COR-L47 (cell line): Measurements from ENCODE around the gene CGAS.
"Not testable (repeated sequence)": the region's sequence is repeated elsewhere in the genome, so short reads cannot be mapped to it uniquely, and the experiment has no call there.

ENCODE experiments used
- DNase-seq: peaks from one replicate; lab custom pipeline; 2025; lab: John Stamatoyannopoulos, UW

The CGAS gene

DNA sequence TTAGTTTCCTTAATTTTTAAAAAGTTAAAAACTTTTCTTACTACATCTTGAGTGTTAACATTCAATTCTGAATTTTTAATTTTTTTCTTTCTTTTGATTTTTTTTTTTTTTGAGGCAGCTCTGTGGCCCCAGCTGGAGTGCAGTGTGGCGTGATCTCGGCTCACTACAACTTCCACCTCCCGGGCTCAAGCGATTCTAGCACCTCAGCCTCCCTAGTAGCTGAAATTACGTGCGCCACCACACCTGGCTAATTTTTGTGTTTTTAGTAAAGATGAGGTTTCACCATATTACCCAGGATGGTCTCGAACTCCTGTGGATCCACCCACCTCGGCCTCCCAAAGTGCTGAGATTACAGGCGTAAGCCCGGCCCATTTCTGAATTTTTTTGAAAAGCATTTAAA lies 56.2 kb downstream of the CGAS start:
- DNase-seq: no peak

DNA sequence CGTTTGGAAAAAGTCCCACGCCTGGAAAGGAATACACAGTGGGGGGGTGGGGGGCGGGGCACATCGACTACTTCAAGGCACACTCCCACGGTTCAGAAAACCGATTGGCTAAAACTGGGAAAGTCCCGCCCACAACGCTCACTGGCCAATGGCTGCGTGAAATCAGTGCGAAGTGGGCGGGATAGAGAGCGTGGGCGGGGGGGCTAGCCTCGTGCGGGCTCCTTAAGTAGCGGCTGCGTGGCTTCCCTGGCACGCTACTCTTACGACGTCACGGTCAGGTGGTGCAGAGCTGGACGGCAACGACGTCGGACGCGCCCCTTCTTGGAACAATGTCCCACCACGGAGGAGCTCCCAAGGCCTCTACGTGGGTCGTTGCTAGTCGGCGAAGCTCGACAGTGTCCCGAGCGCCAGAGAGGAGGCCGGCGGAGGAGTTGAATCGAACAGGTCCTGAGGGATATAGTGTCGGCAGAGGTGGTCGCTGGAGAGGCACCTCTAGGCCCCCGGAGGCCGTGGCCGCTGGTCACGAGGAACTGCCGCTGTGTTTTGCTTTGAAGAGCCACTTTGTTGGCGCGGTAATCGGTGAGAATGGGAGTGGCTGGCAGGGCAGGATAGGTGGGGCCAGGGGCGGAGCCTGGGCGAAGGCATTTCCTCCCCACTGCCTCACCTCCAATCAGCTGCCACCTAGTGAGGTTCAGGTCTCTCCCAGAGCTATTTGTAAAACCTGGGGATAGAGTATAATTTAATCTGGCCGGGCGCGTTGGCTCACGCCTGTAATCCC lies 57.3 kb downstream of the CGAS start, which contains the start of gene DDX43:
Gene DDX43 (plus strand): TSS at position 252 of the 778 bp plus-strand sequence. CDS start 78 bp downstream, at position 330.
- no peak for DNase-seq

DNA sequence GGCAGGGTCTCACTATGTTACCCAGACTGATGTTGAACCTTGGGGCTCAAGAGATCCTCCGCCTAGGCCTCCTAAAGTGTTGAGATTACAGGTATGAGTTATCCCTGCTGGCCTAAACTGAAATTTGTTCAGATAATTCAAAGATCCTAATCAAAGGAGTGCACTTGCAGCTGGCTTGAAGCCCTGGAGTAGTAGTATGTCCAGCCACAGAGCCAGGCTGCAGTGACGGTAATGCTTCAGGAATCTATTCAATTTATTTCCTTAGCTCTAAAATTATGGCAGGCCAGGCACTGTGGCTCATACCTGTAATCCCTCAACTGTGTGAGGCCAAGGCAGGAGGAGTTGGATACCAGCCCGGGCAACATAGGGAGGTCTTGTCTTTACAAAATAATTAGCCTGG lies 58.8 kb downstream of the CGAS start:
- DNase-seq: no peak

DNA sequence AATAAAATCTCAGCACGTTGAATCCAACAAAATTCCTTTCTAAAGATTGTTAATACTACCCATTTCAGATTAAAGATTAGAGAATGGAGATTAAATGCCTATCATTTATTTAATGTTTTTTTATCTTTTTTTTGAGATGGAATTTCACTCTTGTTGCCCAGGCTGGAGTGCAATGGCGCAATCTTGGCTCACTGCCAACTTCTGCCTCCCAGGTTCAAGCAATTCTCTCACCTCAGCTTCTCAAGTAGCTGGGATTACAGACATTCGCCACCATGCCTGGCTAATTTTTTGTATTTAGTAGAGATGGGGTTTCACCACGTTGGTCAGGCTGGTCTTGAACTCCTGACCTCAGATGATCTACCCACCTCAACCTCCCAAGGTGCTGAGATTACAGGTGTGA lies 59.9 kb downstream of the CGAS start:
- not testable (repeated sequence) for DNase-seq

DNA sequence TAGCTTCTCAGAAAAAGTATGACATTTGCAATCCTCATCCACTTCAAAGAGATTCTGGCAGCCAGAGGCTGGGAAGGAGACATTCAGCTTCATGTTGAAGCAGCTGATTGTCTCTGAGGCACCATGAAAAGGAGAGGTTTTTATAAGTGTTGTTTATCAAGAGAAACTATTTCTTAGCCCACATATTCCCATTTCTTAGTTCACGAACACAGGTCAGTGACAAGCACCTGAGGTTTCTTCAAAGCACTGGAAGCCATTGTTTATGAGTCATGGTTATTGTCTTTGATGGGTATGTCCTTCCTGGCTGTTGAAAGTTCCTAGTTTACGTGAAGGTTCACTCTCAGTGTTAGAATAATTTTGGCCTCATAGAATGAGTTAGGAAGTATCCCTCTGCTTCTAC lies 60.4 kb downstream of the CGAS start:
- no peak for DNase-seq

DNA sequence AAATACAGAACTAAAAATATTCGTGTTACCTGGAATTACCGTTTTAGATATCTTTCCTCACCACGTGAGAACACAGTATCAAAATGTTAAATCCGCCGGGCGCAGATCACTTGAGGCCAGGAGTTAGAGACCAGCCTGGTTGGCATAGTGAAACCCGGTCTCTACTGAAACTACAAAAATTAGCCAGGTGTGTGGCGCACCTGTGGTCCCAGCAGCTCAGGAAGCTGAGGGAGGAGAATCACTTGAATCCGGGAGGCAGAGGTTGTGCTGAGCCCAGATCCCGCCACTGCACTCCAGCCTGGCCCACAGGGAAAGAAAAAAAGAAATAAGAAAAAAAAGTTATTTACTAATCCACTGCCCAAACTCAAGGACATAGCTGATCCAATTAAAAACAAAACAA lies 62.2 kb downstream of the CGAS start:
- DNase-seq: no peak

DNA sequence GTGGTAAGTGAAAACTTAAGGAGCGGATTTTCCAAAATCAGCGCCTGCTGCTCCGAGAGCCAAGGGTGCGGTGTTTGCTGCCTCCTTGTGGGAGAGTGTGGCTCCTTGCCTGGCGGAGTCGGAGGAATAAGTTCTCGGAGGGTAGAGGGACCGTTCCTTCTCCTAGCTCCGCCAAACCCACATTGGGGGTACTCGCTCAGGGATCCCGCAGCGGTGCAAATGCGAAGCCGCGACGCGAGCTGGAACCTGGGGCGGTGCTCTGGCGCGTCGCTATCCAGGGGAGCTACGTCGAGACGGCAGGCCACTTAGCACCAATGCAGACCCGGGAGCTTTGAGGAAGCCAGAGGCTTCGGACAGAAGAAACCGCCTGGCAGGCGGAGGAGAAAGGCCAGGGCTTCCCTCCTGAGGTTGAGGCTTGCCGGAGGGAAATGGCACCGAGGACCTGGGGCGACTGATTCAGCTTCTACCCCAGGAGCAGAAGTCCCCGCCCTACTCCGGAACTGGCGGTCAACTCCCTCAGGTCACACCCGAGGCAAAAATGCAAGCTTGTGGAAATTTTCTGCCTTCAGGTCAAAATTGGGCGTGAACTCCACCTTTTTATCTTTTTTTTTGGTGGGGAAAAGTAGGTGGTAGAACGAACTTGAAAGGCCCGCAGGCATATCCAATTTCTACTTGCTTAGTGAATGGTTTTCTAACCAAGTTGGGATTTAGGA lies 63.1 kb downstream of the CGAS start:
- no peak for DNase-seq

DNA sequence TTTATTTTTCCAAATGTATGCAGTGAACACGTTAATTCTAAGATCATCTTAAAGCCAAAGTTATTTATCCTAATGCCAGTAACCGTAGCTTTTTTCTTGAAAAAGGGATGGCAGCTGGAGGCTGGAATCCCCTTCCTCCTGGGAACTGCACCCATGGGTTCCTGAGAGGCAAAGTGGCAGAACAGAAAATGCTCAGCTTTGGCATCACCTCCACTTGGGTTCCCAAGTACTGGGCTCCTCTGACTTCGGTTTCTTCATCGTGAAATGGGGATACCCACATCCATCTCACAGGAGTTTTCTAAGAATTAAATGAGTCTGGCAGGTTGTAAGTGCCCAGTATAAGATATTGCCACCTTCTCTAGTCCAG lies 63.7 kb downstream of the CGAS start:
- no peak for DNase-seq

DNA sequence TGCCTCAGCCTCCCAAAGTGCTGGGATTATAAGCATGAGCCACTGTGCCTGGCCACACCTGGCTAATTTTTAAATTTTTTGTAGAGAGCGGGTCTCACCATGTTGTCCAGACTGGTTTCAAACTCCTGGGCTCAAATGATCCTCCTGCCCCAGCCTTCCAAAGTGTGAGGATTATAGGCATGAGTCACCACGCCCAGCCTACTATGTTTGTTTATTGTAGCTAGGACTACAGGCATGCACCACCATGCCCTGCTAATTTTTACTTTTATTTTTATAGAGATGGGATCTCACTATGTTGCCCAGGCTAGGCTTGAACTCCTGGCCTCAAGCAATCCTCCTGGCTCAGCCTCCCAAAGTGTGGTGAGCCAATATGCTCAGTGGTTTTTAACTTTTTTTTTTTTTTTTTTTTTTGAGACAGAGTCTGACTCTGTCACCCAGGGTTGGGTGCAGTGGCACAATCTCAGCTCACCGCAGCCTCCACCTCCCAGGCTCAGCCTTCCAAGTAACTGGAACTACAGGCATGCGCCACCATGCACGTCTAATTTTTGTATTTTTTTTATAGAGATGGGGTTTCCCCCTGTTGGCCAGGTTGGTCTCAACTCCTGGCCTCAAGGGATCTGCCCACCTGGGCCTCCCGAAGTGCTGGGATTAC lies 69.5 kb downstream of the CGAS start:
- DNase-seq: no peak

DNA sequence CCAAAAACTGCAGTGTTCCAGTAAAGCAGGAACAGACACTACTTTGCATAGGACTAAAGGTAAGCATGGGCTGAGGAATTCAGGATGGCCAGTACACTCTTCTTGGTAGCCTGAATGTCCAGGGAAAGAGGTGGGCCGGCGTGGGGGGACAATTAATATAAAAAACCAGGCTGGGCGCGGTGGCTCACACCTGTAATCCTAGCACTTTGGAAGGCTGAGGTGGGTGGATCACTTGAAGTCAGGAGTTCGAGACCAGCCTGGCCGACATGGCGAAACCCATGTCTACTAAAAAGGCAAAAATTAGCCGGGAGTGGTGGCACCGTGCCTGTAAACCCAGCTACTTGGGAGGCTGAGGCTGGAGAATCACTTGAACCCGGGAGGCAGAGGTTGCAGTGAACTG lies 70.6 kb downstream of the CGAS start:
- not testable (repeated sequence) for DNase-seq

DNA sequence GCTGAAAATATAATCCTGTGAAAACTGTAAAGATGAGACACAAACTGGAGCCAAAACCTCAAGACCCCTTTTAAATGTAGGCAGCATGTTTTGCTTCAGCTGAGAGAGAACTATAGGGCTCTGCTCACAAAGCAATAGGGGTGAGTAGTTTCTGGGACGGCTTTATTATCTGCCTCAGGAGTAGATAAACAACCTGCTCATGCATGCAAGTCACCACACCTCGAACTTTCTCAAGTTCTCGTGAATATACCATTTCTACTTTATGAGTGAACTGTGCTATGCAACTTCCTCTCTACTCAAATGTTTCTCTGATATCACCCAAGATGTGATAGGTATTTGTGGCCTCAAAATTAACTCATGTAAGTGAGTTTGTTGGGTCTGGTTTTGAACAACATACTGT lies 74.9 kb downstream of the CGAS start:
- no peak for DNase-seq

DNA sequence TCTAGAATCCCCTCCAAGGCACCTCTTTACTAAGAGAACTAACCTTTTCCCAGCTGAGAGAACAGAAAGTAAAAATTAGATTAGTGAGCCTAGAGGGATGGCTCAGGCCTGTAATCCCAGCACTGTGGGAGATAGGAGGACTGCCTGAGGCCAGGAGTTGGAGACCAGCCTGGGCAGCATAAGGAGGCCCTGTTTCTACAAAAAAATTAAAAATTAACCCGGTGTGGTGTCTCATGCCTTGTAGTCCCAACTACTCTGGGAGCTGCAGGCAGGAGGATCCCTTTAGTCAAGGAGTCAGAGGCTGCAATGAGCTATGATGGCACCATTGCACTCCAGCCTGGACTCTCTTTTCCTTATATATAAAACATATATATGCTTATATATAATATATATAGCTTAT lies 76.9 kb downstream of the CGAS start:
- DNase-seq: no peak
